IPS-NIHi7 (cell line): Measurements from ENCODE around the gene NUAK2.

ENCODE experiments used
- DNase-seq: peaks from one replicate; pipeline ENCODE4 v3.0.0; 2012; ENCODE audit warnings: mixed read lengths; ENCODE audit errors: extremely low spot score

NUAK2 gene

DNA sequence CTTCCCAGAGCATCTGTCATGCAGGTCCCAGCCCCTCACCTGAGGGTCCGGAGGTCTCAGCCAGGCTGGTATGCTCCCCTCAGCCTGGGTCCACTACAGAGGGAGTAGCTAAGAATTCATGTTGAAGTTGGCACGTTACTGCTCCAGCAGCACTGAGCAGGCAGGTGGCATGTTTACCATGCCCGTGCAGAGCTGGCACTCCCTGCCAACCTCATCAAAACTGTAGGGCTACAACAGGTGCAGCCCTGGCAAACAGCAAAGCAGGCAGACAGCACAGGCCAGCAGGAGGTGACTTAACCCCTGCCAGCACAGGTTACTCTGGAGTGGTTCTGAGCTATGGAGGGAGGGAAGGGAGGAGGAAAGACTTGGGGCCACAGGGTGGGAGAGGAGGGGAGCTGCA, 46.4 kb downstream of the NUAK2 start:
- DNase-seq: no peak

DNA sequence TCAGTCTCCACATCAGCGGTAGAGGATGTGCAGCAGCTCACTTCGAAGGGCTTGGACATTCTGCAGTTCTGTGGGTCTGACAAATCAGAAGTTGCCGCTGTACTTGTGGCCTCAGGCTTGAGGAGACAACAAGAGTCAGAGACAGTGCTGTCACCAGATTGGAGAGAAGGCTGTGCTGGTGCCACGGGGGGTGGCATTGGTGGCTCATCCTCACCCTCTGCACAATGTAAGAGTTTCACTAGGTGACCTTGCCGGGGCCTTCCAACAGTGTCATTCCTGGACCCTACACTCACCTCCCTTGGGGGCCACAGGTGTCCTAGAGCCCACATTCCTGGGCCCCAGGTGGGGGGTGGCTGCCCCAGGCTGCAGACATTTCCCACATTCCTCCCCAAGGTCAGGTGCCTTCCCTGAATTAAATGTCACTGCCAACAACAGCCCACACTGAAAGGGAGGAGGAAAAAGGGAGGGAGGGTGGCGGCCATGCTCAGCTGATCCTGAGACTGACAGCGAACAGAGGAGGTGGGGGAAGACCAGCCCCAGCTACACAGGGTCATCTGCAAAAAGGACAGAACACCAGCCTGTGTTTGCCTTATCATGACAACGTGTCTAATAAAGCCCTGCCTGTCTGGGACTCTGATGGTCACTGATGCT, 47.4 kb downstream of the NUAK2 start:
- DNase-seq: peak; percentile 41

DNA sequence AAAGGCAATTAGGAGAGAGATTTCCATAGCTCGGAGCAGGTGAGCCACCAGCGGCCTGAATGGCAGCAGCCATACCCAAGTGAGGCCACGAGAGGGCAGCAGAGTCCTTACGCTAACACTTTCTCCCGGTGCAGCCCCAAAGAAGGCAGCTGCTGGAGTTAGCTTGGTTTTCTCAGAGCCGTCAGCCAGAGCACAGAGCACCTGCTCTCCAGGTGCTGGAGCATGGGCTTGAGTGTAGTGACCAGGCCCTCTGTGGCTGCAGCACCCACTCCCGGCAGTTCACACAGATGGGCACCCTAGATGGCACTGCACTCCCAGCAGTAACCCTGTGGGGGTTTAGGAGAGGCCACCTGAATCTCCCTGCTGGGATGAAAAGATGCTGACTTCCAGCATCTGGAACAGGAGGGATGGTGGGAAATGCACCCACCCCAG, 48.0 kb downstream of the NUAK2 start:
- peak; percentile 94 for DNase-seq

DNA sequence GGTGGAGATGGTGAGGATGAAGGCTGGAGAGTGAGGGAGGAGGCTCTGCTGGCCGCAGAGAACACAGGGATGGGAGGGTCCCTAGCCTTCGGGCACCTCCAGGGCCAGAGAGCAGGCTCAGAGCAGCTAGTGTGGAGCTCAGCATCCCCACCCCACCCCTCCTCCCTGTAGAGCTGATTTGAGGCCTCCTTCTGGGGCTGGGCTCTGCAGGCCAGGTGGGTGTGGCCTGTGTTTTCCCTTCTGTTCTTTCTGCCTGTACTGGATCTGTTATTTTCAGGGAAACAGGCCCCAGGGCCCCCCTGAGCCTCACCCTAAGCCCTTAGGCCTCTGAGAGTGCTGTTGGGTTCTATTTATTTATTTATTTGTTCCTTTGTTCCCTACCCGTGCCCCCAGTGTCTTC, 49.0 kb downstream of the NUAK2 start:
- DNase-seq: no peak

DNA sequence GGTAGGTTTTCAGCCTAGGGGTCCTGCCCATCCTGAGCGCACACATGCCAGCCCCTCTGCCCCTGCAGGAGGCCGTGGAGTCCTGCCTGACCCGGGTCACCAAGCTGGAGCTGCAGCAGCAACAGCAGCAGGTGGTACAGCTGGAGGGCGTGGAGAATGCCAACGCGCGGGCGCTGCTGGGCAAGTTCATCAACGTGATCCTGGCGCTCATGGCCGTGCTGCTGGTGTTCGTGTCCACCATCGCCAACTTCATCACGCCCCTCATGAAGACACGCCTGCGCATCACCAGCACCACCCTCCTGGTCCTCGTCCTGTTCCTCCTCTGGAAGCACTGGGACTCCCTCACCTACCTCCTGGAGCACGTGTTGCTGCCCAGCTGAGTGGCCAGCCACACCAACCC, 49.8 kb downstream of the NUAK2 start:
- DNase-seq: no peak

DNA sequence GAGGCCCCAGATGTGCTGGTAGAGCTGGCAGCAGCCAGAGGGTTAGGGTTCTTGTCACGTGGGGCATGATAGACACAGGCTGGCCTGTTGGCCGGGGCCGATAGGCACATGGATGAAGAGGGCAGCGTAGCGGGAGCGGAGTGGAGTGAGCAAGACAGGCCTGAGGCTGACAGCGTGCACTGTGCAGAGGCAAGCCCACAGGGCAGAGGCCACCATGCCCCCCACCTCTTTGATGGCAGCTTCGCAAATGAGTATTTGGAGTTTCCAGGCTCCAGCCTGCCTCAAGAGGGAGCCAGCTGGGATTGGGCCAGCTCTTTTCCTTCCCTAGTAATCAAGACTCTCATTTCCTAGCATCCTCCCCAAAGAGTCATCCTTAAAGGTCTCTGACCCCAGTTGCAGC, 50.3 kb downstream of the NUAK2 start:
- no peak for DNase-seq

DNA sequence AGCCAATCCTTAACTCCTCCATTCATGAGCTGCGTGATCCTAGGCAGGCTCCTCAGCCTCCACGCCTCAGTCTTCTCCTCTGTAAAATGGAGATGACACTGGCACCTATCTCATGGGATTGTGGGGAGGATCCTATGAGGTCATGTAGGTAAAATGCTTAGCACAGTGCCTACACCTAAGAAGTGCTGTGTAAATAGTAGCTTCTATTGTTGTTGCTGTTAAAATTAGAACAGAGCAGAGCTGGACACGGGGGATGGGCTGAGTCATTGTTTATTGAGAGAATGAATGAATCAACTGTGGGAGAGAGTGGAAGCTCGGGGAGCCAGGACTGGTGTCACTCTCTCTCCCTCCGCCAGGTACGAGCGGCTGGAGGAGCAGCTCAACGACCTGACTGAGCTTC, 50.8 kb downstream of the NUAK2 start:
- no peak for DNase-seq

DNA sequence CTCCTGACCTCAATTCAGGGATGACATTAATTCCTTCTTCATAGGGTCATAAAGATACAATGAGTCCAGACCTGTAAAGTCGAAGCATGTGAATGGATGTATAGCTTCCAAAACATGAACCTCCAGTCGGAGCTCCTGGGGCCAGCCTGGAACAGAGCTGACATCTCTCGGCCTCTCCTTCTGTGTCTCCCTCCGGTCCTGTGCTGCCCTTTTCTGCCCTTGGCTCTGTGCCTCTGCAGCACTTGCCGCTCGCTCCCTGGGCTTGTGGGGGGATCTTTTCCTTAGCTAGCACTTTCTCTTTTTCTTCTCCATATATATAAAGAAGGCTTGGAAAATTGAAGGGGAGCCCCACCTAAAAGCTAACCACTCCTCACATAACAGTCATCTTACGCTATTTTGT, 51.3 kb downstream of the NUAK2 start:
- DNase-seq: no peak

DNA sequence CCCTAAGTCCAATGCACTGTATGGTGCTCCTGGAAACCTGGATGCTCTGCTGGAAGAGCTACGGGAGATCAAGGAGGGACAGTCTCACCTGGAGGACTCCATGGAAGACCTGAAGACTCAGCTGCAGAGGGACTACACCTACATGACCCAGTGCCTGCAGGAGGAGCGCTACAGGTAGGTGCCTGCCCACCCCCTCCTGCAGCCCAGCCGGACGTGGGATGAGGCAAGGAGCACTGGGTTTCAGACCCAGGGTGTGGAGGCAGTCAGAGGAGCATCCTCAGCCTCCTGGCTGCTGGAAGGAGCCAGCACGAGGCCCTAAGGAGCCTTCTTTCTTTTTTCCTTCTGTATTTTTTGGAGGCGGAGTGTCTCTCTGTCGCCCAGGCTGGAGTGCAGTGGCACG, 51.8 kb downstream of the NUAK2 start:
- no peak for DNase-seq

DNA sequence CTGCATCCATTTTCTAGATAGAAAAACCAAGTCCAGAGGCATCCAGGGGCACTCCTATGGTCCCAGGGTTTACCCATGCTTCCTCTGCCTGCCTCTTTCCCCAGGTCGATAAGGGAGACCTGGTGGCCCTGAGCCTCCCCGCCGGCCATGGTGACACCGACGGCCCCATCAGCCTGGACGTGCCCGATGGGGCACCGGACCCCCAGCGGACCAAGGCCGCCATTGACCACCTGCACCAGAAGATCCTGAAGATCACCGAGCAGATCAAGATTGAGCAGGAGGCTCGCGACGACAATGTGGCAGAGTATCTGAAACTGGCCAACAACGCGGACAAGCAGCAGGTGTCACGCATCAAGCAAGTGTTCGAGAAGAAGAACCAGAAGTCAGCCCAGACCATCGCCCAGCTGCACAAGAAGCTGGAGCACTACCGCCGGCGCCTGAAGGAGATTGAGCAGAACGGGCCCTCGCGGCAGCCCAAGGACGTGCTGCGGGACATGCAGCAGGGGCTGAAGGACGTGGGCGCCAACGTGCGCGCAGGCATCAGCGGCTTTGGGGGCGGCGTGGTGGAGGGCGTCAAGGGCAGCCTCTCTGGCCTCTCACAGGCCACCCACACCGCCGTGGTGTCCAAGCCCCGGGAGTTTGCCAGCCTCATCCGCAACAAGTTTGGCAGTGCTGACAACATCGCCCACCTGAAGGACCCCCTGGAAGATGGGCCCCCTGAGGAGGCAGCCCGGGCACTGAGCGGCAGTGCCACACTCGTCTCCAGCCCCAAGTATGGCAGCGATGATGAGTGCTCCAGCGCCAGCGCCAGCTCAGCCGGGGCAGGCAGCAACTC, 52.5 kb downstream of the NUAK2 start:
- DNase-seq: no peak

DNA sequence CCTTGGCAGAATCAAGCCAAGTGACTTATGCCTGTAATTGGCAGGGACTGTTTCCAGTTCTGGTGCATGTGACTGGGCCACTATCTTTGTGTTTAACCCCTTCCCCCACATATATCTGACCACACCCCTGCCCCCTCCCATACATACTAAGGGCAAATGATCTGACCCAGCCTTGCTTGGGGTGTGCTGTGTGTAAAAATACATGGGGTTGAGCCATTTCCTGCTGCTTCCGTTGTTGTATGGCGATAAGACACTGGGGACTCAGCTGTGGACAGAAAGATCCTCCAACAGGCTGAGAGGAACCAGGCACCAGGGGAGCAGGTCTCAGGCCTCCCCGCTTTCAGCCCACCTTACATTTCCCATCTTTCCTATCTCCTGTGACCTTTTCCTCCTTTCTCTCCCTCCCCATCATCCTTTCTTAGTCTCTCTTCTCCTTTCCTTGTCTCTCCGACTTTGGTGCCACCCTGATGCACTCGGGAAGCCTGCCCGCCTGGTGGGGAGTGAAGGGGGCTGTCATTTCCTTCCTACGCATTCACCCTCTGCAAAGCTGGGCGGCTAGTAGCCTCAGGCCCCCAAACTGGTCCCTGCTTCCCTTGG, 54.1 kb downstream of the NUAK2 start:
- no peak for DNase-seq

DNA sequence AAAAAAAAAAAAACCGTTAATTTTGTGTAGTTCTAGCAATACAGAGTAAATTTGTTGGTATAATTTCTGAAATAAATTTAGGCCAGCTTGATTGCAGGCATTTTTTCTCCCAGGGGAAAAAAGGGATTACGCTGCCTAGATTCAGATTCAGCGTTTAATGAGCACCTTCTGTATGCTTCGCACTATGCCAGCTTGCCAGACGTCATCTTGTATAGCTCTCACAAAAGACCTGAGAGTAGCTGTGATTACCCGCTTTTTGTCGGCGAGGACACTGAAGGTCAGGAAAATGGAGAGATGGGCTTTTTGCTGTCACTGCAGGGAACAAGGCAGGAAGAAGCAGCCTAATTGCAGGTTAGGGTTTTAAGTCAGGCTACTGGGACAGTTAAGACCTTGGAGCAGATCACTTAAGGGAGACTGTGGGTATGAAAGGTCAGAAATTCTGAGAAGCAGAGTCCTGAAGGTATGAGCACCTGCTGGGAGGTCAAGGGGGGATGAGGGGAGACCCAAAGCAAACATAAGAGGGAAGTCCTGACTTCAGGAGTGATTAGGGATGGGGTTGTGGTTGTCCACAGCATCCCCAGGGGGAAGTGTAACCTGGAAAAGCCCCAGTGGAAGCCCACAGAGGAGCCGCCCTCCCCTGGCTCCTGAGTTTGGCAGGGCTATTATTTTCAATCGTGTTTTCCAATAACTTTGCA, 54.8 kb downstream of the NUAK2 start:
- no peak for DNase-seq

DNA sequence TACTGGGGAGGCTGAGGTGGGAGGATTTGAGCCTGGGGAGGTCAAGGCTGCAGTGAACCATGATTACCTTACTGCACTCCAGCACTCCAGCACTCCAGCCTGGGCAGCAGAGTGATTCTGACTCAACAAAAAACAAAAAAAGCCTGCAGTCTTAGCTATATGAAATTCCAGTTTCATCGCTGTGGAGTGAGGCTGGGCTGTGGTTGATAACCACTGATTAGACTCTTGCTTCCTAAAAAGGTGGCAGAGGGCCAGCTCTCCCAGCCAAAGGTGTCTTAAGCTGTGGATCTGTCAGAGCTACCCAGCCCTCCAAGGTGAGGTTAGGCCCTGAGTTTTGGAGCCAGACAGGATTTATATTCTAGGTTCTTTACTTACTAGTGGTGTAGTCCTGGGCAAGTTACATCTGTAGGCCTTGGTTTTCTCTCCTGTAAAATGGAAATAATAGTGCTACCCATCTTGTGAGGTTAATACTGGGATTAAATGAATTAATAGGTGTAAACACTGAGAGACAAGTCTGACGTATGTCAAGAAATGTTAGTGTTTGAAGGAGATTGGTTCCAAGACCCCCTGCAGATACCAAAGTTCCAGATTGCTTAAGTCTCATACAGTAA, 57.9 kb downstream of the NUAK2 start:
- no peak for DNase-seq

DNA sequence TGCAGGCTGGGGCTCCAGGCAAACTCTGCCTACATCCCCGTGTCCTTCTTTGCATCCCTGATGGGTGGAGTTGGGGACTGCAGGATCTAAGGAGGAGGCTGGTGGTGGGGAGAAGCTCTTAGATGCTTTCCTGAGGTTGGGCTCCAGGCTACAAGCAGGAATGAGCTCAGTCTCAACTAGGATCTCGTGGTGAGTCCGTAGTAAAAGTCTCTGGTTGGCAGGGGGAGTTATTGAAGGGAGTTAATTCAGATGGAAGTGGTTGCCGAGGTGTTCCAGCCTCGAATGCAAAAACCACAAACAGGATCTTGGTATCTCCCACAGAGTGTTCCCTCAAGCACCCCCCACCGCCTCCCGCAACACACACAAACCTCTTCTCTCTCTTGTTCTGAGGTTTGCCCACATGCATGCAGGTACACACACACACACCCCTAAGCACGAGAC, 58.8 kb downstream of the NUAK2 start:
- no peak for DNase-seq

DNA sequence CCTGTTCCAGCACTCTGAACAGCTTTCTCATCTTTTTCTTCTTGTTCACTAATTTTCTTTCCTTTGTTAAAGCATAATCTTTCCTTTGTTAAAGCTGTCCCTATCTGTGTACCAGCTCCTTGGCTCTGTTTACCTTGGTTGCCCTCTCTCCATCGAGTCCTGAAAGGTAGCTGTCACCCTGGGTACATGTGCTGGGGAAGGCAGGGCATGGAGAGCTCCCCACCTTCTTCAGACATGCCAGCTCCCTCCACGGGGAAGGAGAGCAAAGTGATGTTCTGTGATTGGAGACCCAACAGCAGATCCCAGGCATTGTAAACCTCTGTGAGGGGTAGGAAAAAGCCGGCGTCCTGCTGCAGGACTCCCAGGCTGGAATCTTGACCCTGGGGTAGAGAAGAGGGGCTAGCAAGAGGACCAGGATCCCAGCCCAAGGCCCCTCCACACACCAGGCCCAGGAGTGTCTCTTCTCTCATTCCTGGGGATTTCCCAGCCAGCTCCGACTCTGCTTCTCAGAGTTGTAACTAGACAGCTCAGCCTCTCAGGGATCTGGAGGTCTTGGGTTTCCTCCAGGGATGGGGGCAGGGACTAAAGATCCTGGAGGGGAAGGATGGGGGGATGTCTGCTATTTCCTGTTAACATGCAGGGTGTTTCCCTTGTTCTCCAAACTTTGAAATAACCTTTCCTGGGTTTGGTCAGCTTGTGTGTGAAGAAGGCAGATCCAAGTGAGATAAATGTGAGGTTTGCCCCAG, 59.4 kb downstream of the NUAK2 start:
- peak; percentile 26 for DNase-seq

DNA sequence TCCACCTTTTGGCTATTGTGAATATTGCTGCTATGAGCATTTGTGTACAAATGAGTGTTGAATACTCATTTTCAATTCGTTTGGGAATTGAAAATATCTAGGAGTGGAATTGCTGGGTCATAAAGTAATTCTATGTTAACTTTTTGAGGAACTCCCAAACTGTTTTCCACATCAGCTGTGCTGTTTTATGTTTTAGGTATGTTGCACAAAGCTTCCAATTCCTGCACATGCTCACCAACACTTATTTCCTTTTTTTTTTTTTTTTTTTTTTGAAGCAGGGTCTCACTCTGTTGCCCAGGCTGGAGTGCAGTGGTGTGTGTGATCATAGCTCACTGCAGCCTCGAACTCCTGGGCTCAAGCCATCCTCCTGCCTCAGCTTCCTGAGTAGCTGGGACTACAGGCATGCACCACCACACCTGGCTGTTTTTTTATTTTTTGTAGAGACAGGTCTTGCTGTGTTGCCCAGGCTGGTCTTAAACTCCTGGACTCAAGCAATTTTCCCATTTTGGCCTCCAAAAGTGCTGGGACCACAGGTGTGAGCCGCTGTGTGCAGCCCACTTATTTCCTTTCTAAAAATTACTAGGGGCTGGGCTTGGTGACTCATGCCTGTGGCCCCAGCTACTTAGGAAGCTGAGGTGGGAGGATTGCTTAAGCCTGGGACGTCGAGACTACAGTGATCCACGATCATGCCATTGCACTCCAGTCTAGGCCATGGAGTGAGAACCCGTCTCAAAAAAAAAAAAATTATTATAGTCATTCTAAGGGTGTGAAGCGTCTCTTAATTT, 60.4 kb downstream of the NUAK2 start:
- no peak for DNase-seq

DNA sequence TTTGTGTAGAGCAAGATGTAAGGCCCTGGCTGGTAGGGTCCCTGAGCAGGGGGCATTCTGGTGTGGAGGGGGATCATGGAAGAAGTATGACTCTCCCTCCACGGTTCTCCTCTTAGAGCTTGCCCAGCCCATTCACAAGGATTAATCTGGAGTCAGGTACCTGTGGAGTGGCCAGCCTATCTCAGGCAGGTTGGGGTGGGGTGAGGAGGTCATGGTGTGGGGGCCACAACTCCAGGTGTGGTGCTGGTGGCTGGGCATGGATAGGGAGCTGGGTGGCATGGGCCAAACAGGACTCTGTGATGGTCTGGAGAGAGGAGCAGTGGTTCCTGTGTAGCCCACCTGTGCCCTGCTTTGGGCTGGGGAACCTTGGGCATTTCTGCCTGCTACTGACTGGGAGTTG, 61.5 kb downstream of the NUAK2 start:
- DNase-seq: no peak

DNA sequence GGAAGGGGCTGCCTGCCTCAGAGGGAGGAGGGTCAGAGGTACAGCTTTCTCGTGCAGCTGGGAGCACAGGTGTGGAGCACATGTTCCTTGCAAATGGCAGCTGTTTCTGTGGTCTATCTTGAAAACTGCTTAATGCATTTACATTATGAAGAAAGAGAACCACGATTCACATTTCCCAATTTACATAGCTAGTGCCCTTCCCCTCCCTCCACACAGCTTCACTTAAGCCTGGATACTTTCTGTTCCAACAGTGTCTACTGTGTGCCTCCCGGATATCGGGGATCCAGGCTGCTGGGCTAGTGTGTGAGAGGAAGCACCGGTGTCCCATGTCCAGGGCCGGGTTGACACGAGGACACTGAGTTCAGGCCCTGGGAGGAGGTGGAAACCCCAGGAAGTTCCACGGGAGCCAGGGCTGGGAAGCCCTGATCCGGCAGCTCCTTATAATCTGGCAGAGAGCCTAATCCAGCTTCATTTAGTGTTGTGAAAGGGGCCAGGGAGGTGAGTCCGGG, 62.2 kb downstream of the NUAK2 start:
- DNase-seq: no peak

DNA sequence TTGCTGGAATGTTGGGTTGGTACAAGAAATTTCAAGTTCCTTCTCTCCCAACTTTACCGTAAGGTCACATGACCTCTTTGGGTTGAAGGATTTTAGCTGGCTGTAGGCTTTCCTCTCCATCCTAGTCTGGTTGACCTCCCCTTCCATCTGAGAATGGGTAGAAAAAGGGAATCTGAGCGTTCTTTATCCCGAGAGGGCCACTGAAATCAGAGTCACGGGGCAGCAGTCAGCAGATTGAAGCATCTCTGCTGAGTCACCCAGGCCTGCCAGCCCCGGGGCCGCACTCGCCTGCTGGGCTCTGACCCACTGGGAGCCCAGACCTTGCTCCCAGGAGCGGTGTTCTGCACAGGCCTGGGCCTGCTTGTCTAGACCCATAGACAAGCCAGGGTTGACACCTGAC, 62.8 kb downstream of the NUAK2 start:
- peak; percentile 48 for DNase-seq

DNA sequence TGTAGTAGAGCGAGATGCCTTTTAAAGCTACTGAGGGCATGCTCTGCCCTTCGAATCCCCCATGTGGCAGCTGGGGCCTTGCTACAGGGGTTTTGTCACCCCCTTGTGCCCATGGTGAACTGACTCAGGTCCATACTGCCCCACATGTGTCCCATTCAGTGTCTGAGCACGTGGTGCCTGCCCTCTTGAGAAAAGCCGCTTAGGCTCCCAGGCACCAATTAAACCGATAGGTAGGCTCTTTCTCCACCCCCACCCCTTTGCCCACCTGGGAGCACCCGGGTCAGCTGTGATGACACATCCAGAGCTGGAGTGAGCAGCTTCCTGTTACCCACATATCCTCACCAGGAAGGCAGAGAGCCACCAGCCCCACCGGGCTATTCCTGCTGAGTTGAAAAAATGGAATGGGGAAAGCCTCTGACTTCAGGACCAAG, 63.3 kb downstream of the NUAK2 start:
- no peak for DNase-seq
